ENCODE measurements around the gene GMEB2.

The GMEB2 gene

GRCh38 chr20:63665708-63666107 lies 38.8 kb upstream of the GMEB2 start:
- H3K4me3 ChIP-seq (replicated peaks; ENCODE audit: low read depth, low read length), result no peak overlapping the region
- DNase-seq (ENCODE audit: extremely low read depth, low read depth), result no peak
- no peak for TF ChIP-seq CTCF (IDR thresholded peaks at IDR 0.05; ENCODE audit: low read depth, low read length, missing control alignments)

GRCh38 chr20:63664861-63665594 lies 38.1 kb upstream of the GMEB2 start:
- no peak overlapping the region for H3K4me3 ChIP-seq (replicated peaks; ENCODE audit: low read depth, low read length)
- no peak for DNase-seq (ENCODE audit: extremely low read depth, low read depth)
- no peak for TF ChIP-seq CTCF (IDR thresholded peaks at IDR 0.05; ENCODE audit: low read depth, low read length, missing control alignments)

- H3K4me3 ChIP-seq (replicated peaks; ENCODE audit: low read depth, low read length), result no peak overlapping the region
- no peak for DNase-seq (ENCODE audit: extremely low read depth, low read depth)
- TF ChIP-seq CTCF (IDR thresholded peaks at IDR 0.05; ENCODE audit: low read depth, low read length, missing control alignments), result no peak
Measured at GRCh38 chr20:63664143-63664851, 37.4 kb upstream of the GMEB2 start.

GRCh38 chr20:63663332-63664066 lies 36.6 kb upstream of the GMEB2 start:
- no peak for DNase-seq (ENCODE audit: extremely low read depth, low read depth)
- H3K4me3 ChIP-seq (replicated peaks; ENCODE audit: low read depth, low read length), result no peak overlapping the region
- TF ChIP-seq CTCF (IDR thresholded peaks at IDR 0.05; ENCODE audit: low read depth, low read length, missing control alignments), result no peak

- no peak for DNase-seq (ENCODE audit: extremely low read depth, low read depth)
- H3K4me3 ChIP-seq (replicated peaks; ENCODE audit: low read depth, low read length), result no peak overlapping the region
- no peak for TF ChIP-seq CTCF (IDR thresholded peaks at IDR 0.05; ENCODE audit: low read depth, low read length, missing control alignments)
Measured at GRCh38 chr20:63662813-63663189, 35.9 kb upstream of the GMEB2 start.

- no peak overlapping the region for H3K4me3 ChIP-seq (replicated peaks; ENCODE audit: low read depth, low read length)
- TF ChIP-seq CTCF (IDR thresholded peaks at IDR 0.05; ENCODE audit: low read depth, low read length, missing control alignments), result no peak
- no peak for DNase-seq (ENCODE audit: extremely low read depth, low read depth)
Measured at GRCh38 chr20:63661959-63662812, 35.3 kb upstream of the GMEB2 start.
